Fibroblast of villous mesenchyme (primary cell): ENCODE results near the gene LPCAT2. TPM values are rescaled to one million over a fixed set of nuclear protein-coding genes. Genes with fewer than 3 reads are reported as not detected.

ENCODE experiments used
- DNase-seq: peaks from one replicate; pipeline ENCODE4 v3.0.0-alpha.2; 2010; ENCODE audit warnings: low read depth
- H3K4me3 ChIP-seq: 2 replicates; pipeline ENCODE4 v1.5.1; 2011; ENCODE audit warnings: low read depth, mild to moderate bottlenecking, low read length
- CTCF ChIP-seq: IDR thresholded peaks from 2 replicates; pipeline ENCODE4 v1.5.1; 2012; ENCODE audit warnings: low read depth, mild to moderate bottlenecking, low read length; ENCODE audit not compliant: insufficient read depth
- total RNA-seq: library from RNA; depleted of rRNA; stranded (reverse); fragments of >200 nt; gene quantifications from 2 replicates; pipeline ENCODE4 v1.2.3, GENCODE V29; 2012

The LPCAT2 gene
- total RNA-seq, 1 donor = 54.8 TPM

GRCh38 chr16:55490301-55490700 lies 18.6 kb upstream of the LPCAT2 start:
- no peak overlapping the region for H3K4me3 ChIP-seq
- no peak for TF ChIP-seq CTCF
- no peak for DNase-seq

- no peak for DNase-seq
- H3K4me3 ChIP-seq = no peak overlapping the region
- TF ChIP-seq CTCF = no peak
Observed at GRCh38 chr16:55491691-55492090, 17.2 kb upstream of the LPCAT2 start.

GRCh38 chr16:55492756-55493380 lies 16.0 kb upstream of the LPCAT2 start:
- no peak for DNase-seq
- TF ChIP-seq CTCF = no peak
- no peak overlapping the region for H3K4me3 ChIP-seq

- DNase-seq = peak; percentile 94
- H3K4me3 ChIP-seq = no peak overlapping the region
- TF ChIP-seq CTCF = peak; percentile 30
Observed at GRCh38 chr16:55494994-55495421, 13.9 kb upstream of the LPCAT2 start.

GRCh38 chr16:55495616-55496289 lies 13.1 kb upstream of the LPCAT2 start:
- no peak for TF ChIP-seq CTCF
- peak; percentile 87 for DNase-seq
- H3K4me3 ChIP-seq = no peak overlapping the region

- no peak for TF ChIP-seq CTCF
- no peak overlapping the region for H3K4me3 ChIP-seq
- no peak for DNase-seq
Observed at GRCh38 chr16:55496509-55497145, 12.2 kb upstream of the LPCAT2 start.
